ENCODE measurements around the gene TMEM170B.

DNA sequence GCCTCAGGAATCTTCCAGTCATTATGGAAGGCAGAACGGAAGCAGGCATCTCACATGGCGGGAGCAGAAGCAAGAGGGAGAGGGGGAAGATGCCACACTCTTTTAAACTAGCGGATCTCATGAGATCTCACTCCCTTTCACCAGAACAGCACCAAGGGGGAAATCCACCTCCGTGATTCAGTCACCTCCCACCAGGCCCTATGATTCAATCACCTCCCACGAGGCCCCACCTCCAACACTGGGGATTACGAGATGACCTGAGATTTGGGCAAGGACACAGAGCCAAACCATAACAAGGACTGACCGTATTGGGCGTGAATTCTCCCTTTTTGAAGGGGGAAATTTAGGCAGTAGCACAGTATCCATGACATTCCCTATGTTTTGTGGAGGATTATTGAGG is 88.8 kb downstream of the TMEM170B start:
- TF ChIP-seq ASH2L (IDR thresholded peaks at IDR 0.05; ENCODE audit: low read length) (no peak), TCF12 (IDR thresholded peaks at IDR 0.05; ENCODE audit: low read depth, low read length) (no peak)
- TF ChIP-seq, protein P1, sequence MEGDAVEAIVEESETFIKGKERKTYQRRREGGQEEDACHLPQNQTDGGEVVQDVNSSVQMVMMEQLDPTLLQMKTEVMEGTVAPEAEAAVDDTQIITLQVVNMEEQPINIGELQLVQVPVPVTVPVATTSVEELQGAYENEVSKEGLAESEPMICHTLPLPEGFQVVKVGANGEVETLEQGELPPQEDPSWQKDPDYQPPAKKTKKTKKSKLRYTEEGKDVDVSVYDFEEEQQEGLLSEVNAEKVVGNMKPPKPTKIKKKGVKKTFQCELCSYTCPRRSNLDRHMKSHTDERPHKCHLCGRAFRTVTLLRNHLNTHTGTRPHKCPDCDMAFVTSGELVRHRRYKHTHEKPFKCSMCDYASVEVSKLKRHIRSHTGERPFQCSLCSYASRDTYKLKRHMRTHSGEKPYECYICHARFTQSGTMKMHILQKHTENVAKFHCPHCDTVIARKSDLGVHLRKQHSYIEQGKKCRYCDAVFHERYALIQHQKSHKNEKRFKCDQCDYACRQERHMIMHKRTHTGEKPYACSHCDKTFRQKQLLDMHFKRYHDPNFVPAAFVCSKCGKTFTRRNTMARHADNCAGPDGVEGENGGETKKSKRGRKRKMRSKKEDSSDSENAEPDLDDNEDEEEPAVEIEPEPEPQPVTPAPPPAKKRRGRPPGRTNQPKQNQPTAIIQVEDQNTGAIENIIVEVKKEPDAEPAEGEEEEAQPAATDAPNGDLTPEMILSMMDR (IDR thresholded peaks at IDR 0.05; ENCODE audit: control extremely low read depth in 1 of 3, insufficient read depth in 1 of 3, low read depth in 1 of 3, low read length in 3 of 3), result no peak
